ENCODE measurements around the gene C1orf53. TPM values are rescaled to one million over a fixed set of nuclear protein-coding genes. Genes with fewer than 3 reads are reported as not detected.

The C1orf53 gene
- total and polyA plus RNA-seq, 9 of the 15 experiments (the other 6 are each of a cell fraction or from before 2014, with no cell fraction given), result 0.31 to 3.2 (median 2.3) TPM

DNA sequence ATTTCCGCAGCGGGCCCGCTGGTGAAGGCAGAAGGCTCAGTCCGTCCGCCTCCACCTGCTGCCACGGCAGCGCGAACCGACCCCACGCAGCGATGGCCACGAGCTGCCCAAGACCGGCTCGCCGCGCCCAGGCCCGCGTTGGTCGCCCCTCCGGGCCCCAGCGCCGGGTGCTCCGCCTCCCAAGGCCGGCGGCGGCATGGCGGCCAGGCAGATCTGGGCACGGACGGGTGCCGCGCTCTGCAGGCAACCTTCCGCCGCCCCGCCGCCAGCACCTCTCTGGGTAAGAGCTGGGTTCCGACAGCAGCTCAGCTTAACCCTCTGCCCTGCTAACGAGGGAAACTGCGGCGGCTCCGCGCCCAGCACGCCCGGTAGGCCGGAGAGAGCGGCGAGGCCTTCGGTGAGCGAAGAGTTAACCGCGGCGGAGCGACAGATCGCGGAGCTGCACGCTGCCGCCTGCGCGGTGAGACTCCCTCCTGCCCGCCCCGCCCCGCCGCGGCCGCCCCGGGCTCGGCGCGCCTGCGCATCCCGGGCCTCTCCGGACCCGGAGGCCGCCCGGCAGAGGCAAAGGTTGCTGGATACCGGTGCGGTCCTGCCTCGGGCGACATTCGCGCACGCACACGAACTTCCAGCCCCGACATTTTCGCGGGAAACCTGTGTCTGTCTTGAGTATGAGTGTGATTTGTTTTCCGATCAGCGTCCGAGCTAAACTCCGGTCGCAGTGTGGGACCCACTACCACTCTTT, at the start of gene C1orf53 (continued):
- TF ChIP-seq PURB (CRISPR knock-in tag; IDR thresholded peaks at IDR 0.05; ENCODE audit: low read depth) (no peak), ZBTB11 (CRISPR knock-in tag; IDR thresholded peaks at IDR 0.05) (peak in 2 of 3 experiments; percentile 46 to 78; a peak in 3 of 6 replicates), KDM1A (IDR thresholded peaks at IDR 0.05) (no peak), USF2 (CRISPR knock-in tag; IDR thresholded peaks at IDR 0.05) (no peak), ZNF347 (CRISPR knock-in tag; IDR thresholded peaks at IDR 0.05; ENCODE audit: low read depth) (no peak), ZNF395 (CRISPR knock-in tag; IDR thresholded peaks at IDR 0.05) (no peak; the same call in 1 of the 2 replicates), FOSL1 (tag; conservative IDR thresholded peaks at IDR 0.05) (0 out of 2 replicates have a peak, but pooled peaks have one; percentile 7), ETS2 (tag; IDR thresholded peaks at IDR 0.05; ENCODE audit: borderline replicate concordance, poor library complexity, severe bottlenecking) (no peak), WHSC1 (IDR thresholded peaks at IDR 0.05; ENCODE audit: low read length) (no peak), ZC3H8 (IDR thresholded peaks at IDR 0.05) (no peak), FOXK1 (CRISPR knock-in tag; IDR thresholded peaks at IDR 0.05; ENCODE audit: borderline replicate concordance) (no peak), SUPT5H (IDR thresholded peaks at IDR 0.05) (peak; percentile 90), ZSCAN29 (IDR thresholded peaks at IDR 0.05) (0 out of 2 replicates have a peak, but pooled peaks have one; percentile 10), KDM4B (IDR thresholded peaks at IDR 0.05; ENCODE audit: borderline replicate concordance in 2 of 2, low read depth in 1 of 2) (peak in 1 of 2 experiments; percentile 56; a peak in 1 of 4 replicates), ARNT (IDR thresholded peaks at IDR 0.05) (no peak), ZNF133 (CRISPR knock-in tag; IDR thresholded peaks at IDR 0.05) (peak; percentile 5; the same call in 1 of the 2 replicates), ESRRA (IDR thresholded peaks at IDR 0.05; ENCODE audit: borderline replicate concordance, low read depth) (peak; percentile 81), CCNT2 (IDR thresholded peaks at IDR 0.05; ENCODE audit: borderline replicate concordance, extremely low read depth, insufficient read length, low read depth, low read length) (peak; percentile 66), CCAR2 (IDR thresholded peaks at IDR 0.05; ENCODE audit: low read depth, low read length) (no peak)
- TF ChIP-seq, protein P1, sequence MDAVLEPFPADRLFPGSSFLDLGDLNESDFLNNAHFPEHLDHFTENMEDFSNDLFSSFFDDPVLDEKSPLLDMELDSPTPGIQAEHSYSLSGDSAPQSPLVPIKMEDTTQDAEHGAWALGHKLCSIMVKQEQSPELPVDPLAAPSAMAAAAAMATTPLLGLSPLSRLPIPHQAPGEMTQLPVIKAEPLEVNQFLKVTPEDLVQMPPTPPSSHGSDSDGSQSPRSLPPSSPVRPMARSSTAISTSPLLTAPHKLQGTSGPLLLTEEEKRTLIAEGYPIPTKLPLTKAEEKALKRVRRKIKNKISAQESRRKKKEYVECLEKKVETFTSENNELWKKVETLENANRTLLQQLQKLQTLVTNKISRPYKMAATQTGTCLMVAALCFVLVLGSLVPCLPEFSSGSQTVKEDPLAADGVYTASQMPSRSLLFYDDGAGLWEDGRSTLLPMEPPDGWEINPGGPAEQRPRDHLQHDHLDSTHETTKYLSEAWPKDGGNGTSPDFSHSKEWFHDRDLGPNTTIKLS (IDR thresholded peaks at IDR 0.05; ENCODE audit: borderline replicate concordance, low read depth), result peak; percentile 65; the same call in 1 of the 2 replicates
